ENCODE results near the gene RPS6KA6. TPM values are rescaled to one million over a fixed set of nuclear protein-coding genes. Genes with fewer than 3 reads are reported as not detected.

RPS6KA6 gene
- total RNA-seq, result 0.58 and 1.5 TPM in 2 replicates

- no peak for DNase-seq (ENCODE audit: low read depth)
- peak within 1 kb of the TSS; percentile 59 for H3K4me3 ChIP-seq (ENCODE audit: low read depth, low read length)
- TF ChIP-seq CTCF (conservative IDR thresholded peaks at IDR 0.05; ENCODE audit: low read depth, low read length), result no peak
Measured at GRCh38 chrX:84187533-84188319, at the start of gene RPS6KA6. Gene RPS6KA6, minus strand, starts transcription at chrX:84188199. Its CDS starts 300 bp downstream, at chrX:84187899.

DNA sequence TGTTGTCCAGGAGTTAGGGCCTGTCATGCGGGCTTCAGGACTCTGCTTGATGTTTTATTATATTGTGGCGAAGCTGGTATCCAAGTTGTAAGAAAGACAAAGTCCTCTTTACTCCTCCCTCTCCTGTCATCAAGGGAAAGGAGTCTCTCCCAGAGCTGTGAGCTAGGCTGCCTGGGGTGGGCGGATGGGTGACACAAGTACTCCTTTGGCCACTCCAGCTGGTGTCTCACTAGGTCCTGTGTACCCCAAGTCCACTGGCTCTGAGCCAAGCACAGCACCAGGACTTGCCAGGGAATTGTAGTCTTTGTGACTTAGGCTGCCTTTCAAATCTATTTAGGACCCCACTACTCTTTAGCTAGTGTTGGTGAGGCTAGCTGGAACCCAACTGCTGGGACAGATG lies 36.7 kb upstream of the RPS6KA6 start:
- DNase-seq (ENCODE audit: low read depth), result no peak
- no peak overlapping the region for H3K4me3 ChIP-seq (ENCODE audit: low read depth, low read length)
- no peak for TF ChIP-seq CTCF (conservative IDR thresholded peaks at IDR 0.05; ENCODE audit: low read depth, low read length)

DNA sequence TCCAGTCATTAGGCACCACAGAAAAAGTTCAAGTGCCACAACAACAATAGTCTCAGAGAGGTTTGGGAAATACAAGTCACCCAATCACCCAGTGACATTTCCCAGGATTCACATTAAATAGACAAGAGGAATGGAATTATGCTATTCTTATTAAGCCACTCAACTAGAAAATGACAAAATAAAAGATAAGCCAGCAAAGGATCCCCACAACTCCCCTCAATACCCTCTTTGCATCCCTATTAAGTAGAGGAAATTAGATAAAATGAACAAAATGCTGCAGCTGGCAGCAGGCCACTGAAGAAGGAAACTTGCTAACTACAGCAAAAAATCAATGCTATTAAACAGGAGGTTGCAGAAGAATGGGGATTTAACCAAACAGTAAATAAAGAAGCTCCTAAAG lies 35.3 kb upstream of the RPS6KA6 start:
- DNase-seq (ENCODE audit: low read depth), result no peak
- no peak overlapping the region for H3K4me3 ChIP-seq (ENCODE audit: low read depth, low read length)
- no peak for TF ChIP-seq CTCF (conservative IDR thresholded peaks at IDR 0.05; ENCODE audit: low read depth, low read length)

GRCh38 chrX:84221181-84221580 lies 33.2 kb upstream of the RPS6KA6 start:
- TF ChIP-seq CTCF (conservative IDR thresholded peaks at IDR 0.05; ENCODE audit: low read depth, low read length), result no peak

DNA sequence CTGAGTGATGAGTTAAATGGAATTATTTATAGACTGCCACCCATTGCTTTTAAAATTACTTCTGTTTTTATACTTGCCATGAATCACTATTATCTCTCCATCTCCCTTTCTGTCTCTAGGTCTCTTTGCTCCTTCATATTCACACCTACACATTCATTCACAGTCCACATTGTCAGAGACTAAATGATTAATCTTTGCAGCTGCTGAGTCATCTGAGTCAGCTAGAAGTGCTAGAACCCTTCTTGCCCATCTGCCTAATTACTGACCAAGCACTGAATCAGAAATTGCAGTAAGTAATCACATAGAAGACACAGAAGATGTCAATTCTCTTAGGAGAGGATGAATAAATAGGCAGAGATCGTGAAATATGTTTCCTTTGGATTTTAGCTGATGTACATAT lies 31.6 kb upstream of the RPS6KA6 start:
- H3K4me3 ChIP-seq (ENCODE audit: low read depth, low read length), result no peak overlapping the region
- TF ChIP-seq CTCF (conservative IDR thresholded peaks at IDR 0.05; ENCODE audit: low read depth, low read length), result no peak
- peak; percentile 22 for DNase-seq (ENCODE audit: low read depth)

More at GRCh38 chrX:84221181-84221580, 33.2 kb upstream of the RPS6KA6 start:
- DNase-seq (ENCODE audit: low read depth), result no peak
- H3K4me3 ChIP-seq (ENCODE audit: low read depth, low read length), result no peak overlapping the region

GRCh38 chrX:84218726-84219125 lies 30.7 kb upstream of the RPS6KA6 start:
- no peak for TF ChIP-seq CTCF (conservative IDR thresholded peaks at IDR 0.05; ENCODE audit: low read depth, low read length)
- no peak for DNase-seq (ENCODE audit: low read depth)
- H3K4me3 ChIP-seq (ENCODE audit: low read depth, low read length), result no peak overlapping the region

GRCh38 chrX:84216881-84217280 lies 28.9 kb upstream of the RPS6KA6 start:
- DNase-seq (ENCODE audit: low read depth), result no peak
- no peak for TF ChIP-seq CTCF (conservative IDR thresholded peaks at IDR 0.05; ENCODE audit: low read depth, low read length)

More at GRCh38 chrX:84216881-84217280, 28.9 kb upstream of the RPS6KA6 start:
- no peak overlapping the region for H3K4me3 ChIP-seq (ENCODE audit: low read depth, low read length)
